ENCODE measurements around the gene EFHD1.

The EFHD1 gene

GRCh38 chr2:232658217-232658785 is 24.9 kb downstream of the EFHD1 start:
- no peak for DNase-seq (ENCODE audit: low read depth)
- H3K4me3 ChIP-seq (ENCODE audit: control insufficient read depth, low read depth, low read length), result no peak overlapping the region
- TF ChIP-seq CTCF (IDR thresholded peaks at IDR 0.05; ENCODE audit: control insufficient read depth, insufficient read depth, low read depth, low read length, missing control alignments), result peak; percentile 25

DNA sequence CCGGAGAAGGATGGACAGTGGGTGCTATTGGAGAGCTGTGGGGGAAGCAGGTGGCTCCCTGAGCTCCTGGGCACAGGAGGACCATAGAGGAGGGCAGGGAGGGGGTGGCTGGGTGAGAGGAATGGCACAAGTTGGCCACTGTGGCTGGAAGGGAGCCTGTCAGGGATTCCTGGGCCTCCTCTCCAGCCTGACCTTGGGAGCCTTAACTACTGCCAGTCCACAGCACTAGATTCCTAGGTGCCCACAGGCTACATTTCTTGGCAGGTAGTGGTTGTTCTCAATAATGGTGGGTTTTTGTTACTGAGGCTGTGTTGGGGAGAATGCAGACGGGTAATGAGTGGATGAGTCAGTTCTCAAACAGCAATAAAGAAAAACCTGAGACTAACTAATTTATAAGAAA is 26.0 kb downstream of the EFHD1 start:
- TF ChIP-seq CTCF (IDR thresholded peaks at IDR 0.05; ENCODE audit: control insufficient read depth, insufficient read depth, low read depth, low read length, missing control alignments), result no peak
- no peak for DNase-seq (ENCODE audit: low read depth)
- no peak overlapping the region for H3K4me3 ChIP-seq (ENCODE audit: control insufficient read depth, low read depth, low read length)

DNA sequence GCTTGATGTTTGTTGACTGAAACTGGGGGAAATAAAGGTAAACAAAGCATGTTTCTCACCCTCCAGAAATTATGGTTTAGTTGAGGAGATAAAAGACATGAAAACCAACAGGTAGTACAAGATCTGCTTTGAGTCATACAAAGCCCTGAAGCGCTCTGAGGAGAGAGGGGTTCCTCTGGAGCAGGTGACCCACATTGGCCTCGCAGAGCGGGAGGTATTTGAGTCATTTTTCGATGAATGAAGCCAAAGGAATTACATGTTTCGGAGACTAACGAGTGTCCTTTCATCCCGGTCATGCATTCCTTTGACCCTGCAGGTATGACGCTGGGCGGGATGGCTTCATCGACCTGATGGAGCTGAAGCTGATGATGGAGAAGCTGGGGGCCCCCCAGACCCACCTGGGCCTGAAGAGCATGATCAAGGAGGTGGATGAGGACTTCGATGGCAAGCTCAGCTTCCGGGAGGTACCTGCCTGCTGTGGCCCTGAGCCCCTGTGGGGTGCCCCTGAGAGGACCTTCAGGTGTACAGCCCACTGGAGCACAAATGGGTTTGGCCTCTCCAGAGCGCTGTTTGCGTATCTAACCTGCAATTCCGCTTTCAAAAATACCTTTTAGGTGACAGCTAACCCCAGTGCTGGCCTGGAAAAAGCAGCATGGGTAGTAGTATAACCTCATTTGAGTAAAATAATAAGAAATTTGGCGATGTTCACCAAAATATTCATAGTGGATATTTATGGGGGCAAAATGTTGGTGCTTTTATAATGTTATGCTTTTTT is 29.3 kb downstream of the EFHD1 start:
- no peak overlapping the region for H3K4me3 ChIP-seq (ENCODE audit: control insufficient read depth, low read depth, low read length)

GRCh38 chr2:232666051-232666805 is 32.8 kb downstream of the EFHD1 start:
- TF ChIP-seq CTCF (IDR thresholded peaks at IDR 0.05; ENCODE audit: control insufficient read depth, insufficient read depth, low read depth, low read length, missing control alignments), result no peak
- no peak for DNase-seq (ENCODE audit: low read depth)
- H3K4me3 ChIP-seq (ENCODE audit: control insufficient read depth, low read depth, low read length), result no peak overlapping the region

More for the DNA sequence above, 29.3 kb downstream of the EFHD1 start:
- no peak for DNase-seq (ENCODE audit: low read depth)
- no peak for TF ChIP-seq CTCF (IDR thresholded peaks at IDR 0.05; ENCODE audit: control insufficient read depth, insufficient read depth, low read depth, low read length, missing control alignments)

DNA sequence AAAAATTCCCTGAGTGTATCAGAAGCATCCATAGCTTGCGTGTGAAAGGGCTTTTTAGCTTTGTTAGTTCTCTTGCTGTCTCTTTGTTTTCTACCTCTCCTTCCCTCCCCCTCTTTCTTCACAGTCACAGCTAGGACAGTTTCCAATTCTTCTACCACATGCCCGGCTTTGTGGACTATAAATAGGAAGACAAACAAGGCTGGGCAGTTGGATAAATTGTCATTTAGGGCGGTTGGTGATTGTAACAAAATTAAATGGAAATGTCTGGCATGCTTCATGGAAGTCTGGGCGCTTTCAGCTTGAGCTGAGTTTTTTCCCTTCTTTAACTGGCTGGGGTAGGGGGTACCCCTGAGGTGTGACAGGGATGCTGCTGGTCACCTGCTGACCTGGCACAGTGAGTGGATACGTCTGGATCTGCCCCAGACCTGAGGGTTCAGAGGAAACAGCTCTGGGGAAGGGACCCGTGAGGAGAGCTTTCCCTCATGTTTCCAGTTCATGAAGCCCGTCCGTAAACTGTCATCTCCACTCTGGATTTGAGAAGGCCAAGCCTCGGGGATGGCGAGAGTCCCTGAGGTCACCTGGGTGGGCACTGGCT is 34.7 kb downstream of the EFHD1 start:
- DNase-seq (ENCODE audit: low read depth), result no peak
- TF ChIP-seq CTCF (IDR thresholded peaks at IDR 0.05; ENCODE audit: control insufficient read depth, insufficient read depth, low read depth, low read length, missing control alignments), result no peak
- H3K4me3 ChIP-seq (ENCODE audit: control insufficient read depth, low read depth, low read length), result no peak overlapping the region

GRCh38 chr2:232668805-232669444 is 35.5 kb downstream of the EFHD1 start:
- peak; percentile 68 for TF ChIP-seq CTCF (IDR thresholded peaks at IDR 0.05; ENCODE audit: control insufficient read depth, insufficient read depth, low read depth, low read length, missing control alignments)
- DNase-seq (ENCODE audit: low read depth), result no peak

More at GRCh38 chr2:232668805-232669444, 35.5 kb downstream of the EFHD1 start:
- no peak overlapping the region for H3K4me3 ChIP-seq (ENCODE audit: control insufficient read depth, low read depth, low read length)
